MM.1S (cell line): ENCODE measurements around the gene PRRC1.
A peak's percentile ranks its signal among the peaks of the same experiment; 100 is the strongest.

Source experiments
- DNase-seq: peaks from one replicate; pipeline ENCODE4 v3.0.0-alpha.2; 2015
- H2AFZ ChIP-seq: fragments of 300-600 bp; sonication (generic); 2 replicates; pipeline ENCODE4 v1.6.0; 2016; ENCODE audit warnings: antibody characterized with exemption, low read length
- H3F3A ChIP-seq: fragments of 300-600 bp; sonication (generic); 2 replicates; pipeline ENCODE4 v1.6.1; 2016; ENCODE audit warnings: mild to moderate bottlenecking, antibody characterized with exemption, low read length, moderate library complexity, mixed read lengths; ENCODE audit not compliant: insufficient read depth
- H3K27ac ChIP-seq: fragments of 300-600 bp; sonication (generic); 2 replicates; pipeline ENCODE4 v1.5.1; 2016; ENCODE audit warnings: mild to moderate bottlenecking, low read length
- H3K27me3 ChIP-seq: fragments of 300-600 bp; sonication (generic); replicated peaks from 2 replicates; pipeline ENCODE4 v1.6.0; 2016; ENCODE audit warnings: low read length; ENCODE audit not compliant: insufficient read depth
- H3K36me3 ChIP-seq: fragments of 300-600 bp; sonication (generic); replicated peaks from 2 replicates; pipeline ENCODE4 v1.6.1; 2016; ENCODE audit warnings: mild to moderate bottlenecking, low read length, mixed read lengths; ENCODE audit not compliant: insufficient read depth
- H3K4me1 ChIP-seq: fragments of 300-600 bp; sonication (generic); 2 replicates; pipeline ENCODE4 v1.6.1; 2016; ENCODE audit warnings: low read length, mixed read lengths
- H3K4me2 ChIP-seq: fragments of 300-600 bp; sonication (generic); 2 replicates; pipeline ENCODE4 v1.6.0; 2016; ENCODE audit warnings: low read depth, low read length
- H3K4me3 ChIP-seq: fragments of 300-600 bp; sonication (generic); 2 replicates; pipeline ENCODE4 v1.5.1; 2016; ENCODE audit warnings: low read length, mixed read lengths
- H3K79me2 ChIP-seq: fragments of 300-600 bp; sonication (generic); 2 replicates; pipeline ENCODE4 v1.6.1; 2016; ENCODE audit warnings: mixed run types, low read length, mixed read lengths
- H3K9ac ChIP-seq: fragments of 300-600 bp; sonication (generic); 2 replicates; pipeline ENCODE4 v1.6.1; 2016; ENCODE audit warnings: low read length, mixed read lengths
- H3K9me2 ChIP-seq: fragments of 300-600 bp; sonication (generic); replicated peaks from 2 replicates; pipeline ENCODE4 v1.6.1; 2016; ENCODE audit warnings: mild to moderate bottlenecking, low read length, mixed read lengths; ENCODE audit not compliant: insufficient read depth
- H3K9me3 ChIP-seq: fragments of 300-600 bp; sonication (generic); replicated peaks from 2 replicates; pipeline ENCODE4 v1.6.1; 2016; ENCODE audit warnings: mild to moderate bottlenecking, low read length, mixed read lengths; ENCODE audit not compliant: insufficient read depth
- H4K20me1 ChIP-seq: fragments of 300-600 bp; sonication (generic); 2 replicates; pipeline ENCODE4 v1.6.1; 2016; ENCODE audit warnings: mild to moderate bottlenecking, low read length, moderate library complexity, mixed read lengths; ENCODE audit not compliant: insufficient read depth
- EZH2 ChIP-seq: fragments of 300-600 bp; sonication (generic); optimal IDR thresholded peaks from 2 replicates; pipeline ENCODE3; 2017; ENCODE audit warnings: low read depth, mild to moderate bottlenecking, antibody characterized with exemption, low read length, mixed read lengths
- EZH2phosphoT487 ChIP-seq: fragments of 300-600 bp; sonication (generic); IDR thresholded peaks from 2 replicates; pipeline ENCODE4 v1.6.1; 2018; ENCODE audit warnings: antibody characterized with exemption, low read length
- TF ChIP-seq, protein P1 (sequence below): fragments of 300-600 bp; sonication (generic); IDR thresholded peaks from 2 replicates; pipeline ENCODE4 v1.5.1; 2016; ENCODE audit warnings: antibody characterized with exemption, low read length, mixed read lengths

Gene PRRC1

DNA sequence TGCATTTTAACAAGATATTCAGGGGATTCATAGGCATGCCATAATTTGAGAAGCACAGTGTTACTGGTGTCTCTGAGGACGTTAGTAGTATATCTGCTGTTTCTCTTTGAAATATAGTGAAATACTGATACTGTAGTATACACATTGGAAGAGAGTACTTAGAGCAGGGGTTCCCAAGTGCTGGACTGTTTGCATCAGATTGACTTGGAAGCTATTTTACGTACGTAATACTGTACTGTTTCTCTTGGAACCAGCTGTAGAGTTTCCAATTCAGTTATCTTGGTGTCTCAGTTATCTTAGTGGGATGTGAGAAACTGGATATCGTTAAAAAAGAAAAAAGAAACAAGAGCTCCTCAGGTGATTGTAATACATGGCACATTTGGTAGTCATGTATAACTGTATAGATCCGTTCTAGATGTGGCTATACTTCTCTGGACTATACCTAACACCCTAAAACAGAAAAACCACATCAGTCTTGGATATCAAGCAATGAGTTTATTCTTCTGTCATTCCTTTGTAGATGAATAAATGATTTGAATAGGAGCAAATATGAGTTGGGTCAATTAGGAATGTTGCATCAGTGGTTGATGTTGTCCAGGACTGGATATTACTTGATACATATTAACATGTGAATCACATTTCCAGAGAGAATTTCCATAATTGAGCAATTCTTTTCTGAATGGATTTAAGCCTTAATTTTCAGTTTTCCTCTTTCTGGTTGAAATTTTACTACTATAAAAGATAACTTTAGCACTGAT is 33.4 kb downstream of the PRRC1 start:
- no peak for DNase-seq

DNA sequence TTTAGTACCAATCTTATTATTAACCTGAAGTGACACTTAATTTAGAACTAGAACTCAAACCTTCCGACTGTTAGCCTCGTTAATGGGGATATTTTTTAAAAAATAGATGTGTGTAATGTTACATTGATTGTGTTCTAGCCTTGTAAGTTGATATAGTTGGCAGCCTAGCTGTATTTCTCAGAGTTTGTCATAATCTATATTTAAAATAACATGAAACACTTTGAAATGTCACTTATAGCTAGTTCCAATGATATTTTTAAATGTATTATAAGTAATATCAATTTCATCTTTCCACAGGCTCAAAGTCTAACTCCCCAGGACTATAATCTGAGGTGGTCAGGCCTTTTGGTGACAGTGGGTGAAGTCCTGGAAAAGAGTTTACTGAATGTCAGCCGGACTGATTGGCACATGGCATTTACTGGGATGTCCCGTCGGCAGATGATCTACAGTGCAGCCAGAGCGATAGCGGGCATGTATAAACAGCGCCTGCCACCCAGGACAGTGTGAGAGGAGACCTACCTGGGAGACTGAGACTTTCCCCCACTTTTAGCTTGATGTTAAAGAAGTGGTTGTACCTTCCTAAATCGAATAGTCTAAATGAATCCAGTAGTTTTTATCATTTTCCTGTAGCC is 34.1 kb downstream of the PRRC1 start:
- Histone ChIP-seq H3K4me3 (no peak overlapping the region), H3K27me3 (no peaks in the 10 kb centered on the region), H4K20me1 (no peaks in the 10 kb centered on the region), H3K9me3 (no peaks in the 10 kb centered on the region), H3K9ac (no peak overlapping the region), H3K9me2 (no peaks in the 10 kb centered on the region), H3F3A (peaks cover 12% of the 10 kb centered on the region; the same call in 1 of the 2 replicates), H3K36me3 (peaks cover 4% of the 10 kb centered on the region), H3K4me2 (no peak overlapping the region), H3K27ac (no peak overlapping the region), H3K79me2 (no peaks in the 10 kb centered on the region), H3K4me1 (peaks cover 26% of the 10 kb centered on the region), H2AFZ (no peak overlapping the region)
- no peak for DNase-seq
- TF ChIP-seq, protein P1, sequence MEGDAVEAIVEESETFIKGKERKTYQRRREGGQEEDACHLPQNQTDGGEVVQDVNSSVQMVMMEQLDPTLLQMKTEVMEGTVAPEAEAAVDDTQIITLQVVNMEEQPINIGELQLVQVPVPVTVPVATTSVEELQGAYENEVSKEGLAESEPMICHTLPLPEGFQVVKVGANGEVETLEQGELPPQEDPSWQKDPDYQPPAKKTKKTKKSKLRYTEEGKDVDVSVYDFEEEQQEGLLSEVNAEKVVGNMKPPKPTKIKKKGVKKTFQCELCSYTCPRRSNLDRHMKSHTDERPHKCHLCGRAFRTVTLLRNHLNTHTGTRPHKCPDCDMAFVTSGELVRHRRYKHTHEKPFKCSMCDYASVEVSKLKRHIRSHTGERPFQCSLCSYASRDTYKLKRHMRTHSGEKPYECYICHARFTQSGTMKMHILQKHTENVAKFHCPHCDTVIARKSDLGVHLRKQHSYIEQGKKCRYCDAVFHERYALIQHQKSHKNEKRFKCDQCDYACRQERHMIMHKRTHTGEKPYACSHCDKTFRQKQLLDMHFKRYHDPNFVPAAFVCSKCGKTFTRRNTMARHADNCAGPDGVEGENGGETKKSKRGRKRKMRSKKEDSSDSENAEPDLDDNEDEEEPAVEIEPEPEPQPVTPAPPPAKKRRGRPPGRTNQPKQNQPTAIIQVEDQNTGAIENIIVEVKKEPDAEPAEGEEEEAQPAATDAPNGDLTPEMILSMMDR, result no peak
- TF ChIP-seq EZH2 (no peak), EZH2phosphoT487 (no peak)

More for the DNA sequence above, 33.4 kb downstream of the PRRC1 start:
- Histone ChIP-seq H3K36me3 (peaks cover 4% of the 10 kb centered on the region), H3K4me1 (peaks cover 21% of the 10 kb centered on the region), H3K9me2 (no peaks in the 10 kb centered on the region), H3K27ac (no peak overlapping the region), H4K20me1 (no peaks in the 10 kb centered on the region), H3K27me3 (no peaks in the 10 kb centered on the region), H3K9ac (no peak overlapping the region), H3K4me3 (no peak overlapping the region), H2AFZ (no peak overlapping the region), H3F3A (peaks cover 7% of the 10 kb centered on the region; the same call in 1 of the 2 replicates), H3K9me3 (no peaks in the 10 kb centered on the region), H3K4me2 (no peak overlapping the region), H3K79me2 (no peaks in the 10 kb centered on the region)
- TF ChIP-seq, protein P1, result no peak
- no peak for TF ChIP-seq EZH2phosphoT487
- TF ChIP-seq EZH2, result no peak

DNA sequence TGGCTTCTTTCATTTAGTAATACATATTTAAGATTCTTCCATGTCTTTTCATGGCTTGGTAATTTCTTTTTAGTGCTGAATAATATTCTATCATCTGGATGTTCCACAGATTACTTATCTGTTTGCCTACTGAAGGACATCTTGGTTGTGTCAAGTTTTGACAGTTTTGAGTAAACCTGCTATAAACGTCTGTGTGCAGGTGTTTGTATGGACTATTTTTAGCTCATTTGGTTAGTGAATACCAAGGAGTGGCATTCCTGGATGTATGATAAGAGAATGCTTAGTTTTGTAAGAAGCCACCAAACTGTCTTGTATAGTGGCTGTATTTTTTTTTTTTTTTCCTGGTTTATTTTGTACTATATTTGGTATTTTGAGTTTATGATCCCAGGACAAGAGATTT is 38.4 kb downstream of the PRRC1 start:
- H4K20me1 ChIP-seq, result no peaks in the 10 kb centered on the region
- peaks cover 12% of the 10 kb centered on the region; the same call in 1 of the 2 replicates for H3F3A ChIP-seq
- no peaks in the 10 kb centered on the region for H3K27me3 ChIP-seq
- H2AFZ ChIP-seq, result no peak overlapping the region
- H3K36me3 ChIP-seq, result no peaks in the 10 kb centered on the region; the same call in 1 of the 2 replicates
- H3K9ac ChIP-seq, result no peak overlapping the region
- no peaks in the 10 kb centered on the region for H3K9me3 ChIP-seq
- no peak overlapping the region for H3K4me3 ChIP-seq
- no peak for TF ChIP-seq EZH2phosphoT487
- TF ChIP-seq, protein P1, result no peak
- no peak for TF ChIP-seq EZH2
- peaks cover 45% of the 10 kb centered on the region for H3K4me1 ChIP-seq
- no peaks in the 10 kb centered on the region for H3K79me2 ChIP-seq
- H3K4me2 ChIP-seq, result peak overlapping the region; percentile 51
- peak overlapping the region; percentile 48; the same call in 1 of the 2 replicates for H3K27ac ChIP-seq
- H3K9me2 ChIP-seq, result no peaks in the 10 kb centered on the region
- peak; percentile 34 for DNase-seq
